ENCODE measurements around the gene RASA3.

- TF ChIP-seq CTCF (conservative IDR thresholded peaks at IDR 0.05; ENCODE audit: low read length) (no peak), EZH2phosphoT487 (IDR thresholded peaks at IDR 0.05; ENCODE audit: borderline replicate concordance, low read depth, low read length) (no peak)
Measured at GRCh38 chr13:113930671-113931637, 201.5 kb downstream of the RASA3 start.
